Measurements from ENCODE around the gene TPCN1. TPM values are rescaled to one million over a fixed set of nuclear protein-coding genes. Genes with fewer than 3 reads are reported as not detected.

TPCN1 gene
- total RNA-seq, 3 donors from 2014 or later = 46.9 to 71.7 (median 59.5) TPM

GRCh38 chr12:113277511-113277910 lies 56.2 kb downstream of the TPCN1 start:
- Histone ChIP-seq H3K27ac (no peak overlapping the region), H3K9me3 (no peaks in the 10 kb centered on the region), H3K36me3 (no peaks in the 10 kb centered on the region), H3K27me3 (no peaks in the 10 kb centered on the region), H3K4me1 (peaks cover 0 to 6% of the 10 kb centered on the region in 2 donors), H3K4me3 (no peak overlapping the region)
- intact Hi-C loops (cut with DNase I; ENCODE audit: low total_unique reads) = no loop called here
- TF ChIP-seq POLR2A (IDR thresholded peaks at IDR 0.05) (no peak), CTCF (IDR thresholded peaks at IDR 0.05) (no peak), POLR2AphosphoS5 (IDR thresholded peaks at IDR 0.05) (no peak)
- DNase-seq (ENCODE audit: low spot score in 2 of 2) = no peak

- no peak for DNase-seq (ENCODE audit: low spot score in 2 of 2)
- Histone ChIP-seq H3K9me3 (no peaks in the 10 kb centered on the region), H3K36me3 (no peaks in the 10 kb centered on the region), H3K27ac (no peak overlapping the region), H3K4me1 (peaks cover 0 to under 1% of the 10 kb centered on the region in 2 donors), H3K4me3 (no peak overlapping the region), H3K27me3 (no peaks in the 10 kb centered on the region)
- TF ChIP-seq CTCF (IDR thresholded peaks at IDR 0.05) (no peak), POLR2A (IDR thresholded peaks at IDR 0.05) (no peak), POLR2AphosphoS5 (IDR thresholded peaks at IDR 0.05) (no peak)
- intact Hi-C loops (cut with DNase I; ENCODE audit: low total_unique reads) = no loop called here
Measured at GRCh38 chr12:113278141-113278540, 56.9 kb downstream of the TPCN1 start.

- Histone ChIP-seq H3K4me3 (no peak overlapping the region), H3K27ac (no peak overlapping the region), H3K27me3 (no peaks in the 10 kb centered on the region), H3K36me3 (no peaks in the 10 kb centered on the region), H3K9me3 (no peaks in the 10 kb centered on the region), H3K4me1 (no peaks in the 10 kb centered on the region)
- no peak for DNase-seq (ENCODE audit: low spot score in 2 of 2)
- TF ChIP-seq POLR2A (IDR thresholded peaks at IDR 0.05) = no peak
- TF ChIP-seq CTCF (IDR thresholded peaks at IDR 0.05) = no peak
- TF ChIP-seq POLR2AphosphoS5 (IDR thresholded peaks at IDR 0.05) = no peak
- intact Hi-C loops (cut with DNase I; ENCODE audit: low total_unique reads) = no loop called here
Measured at GRCh38 chr12:113278633-113279032, 57.4 kb downstream of the TPCN1 start.

GRCh38 chr12:113284751-113285150 lies 63.5 kb downstream of the TPCN1 start:
- Histone ChIP-seq H3K4me1 (no peaks in the 10 kb centered on the region), H3K4me3 (no peak overlapping the region), H3K9me3 (no peaks in the 10 kb centered on the region), H3K36me3 (peaks cover 11% of the 10 kb centered on the region), H3K27me3 (no peaks in the 10 kb centered on the region), H3K27ac (no peak overlapping the region)
- intact Hi-C loops (cut with DNase I; ENCODE audit: low total_unique reads) = no loop called here
- no peak for DNase-seq (ENCODE audit: low spot score in 2 of 2)
- TF ChIP-seq CTCF (IDR thresholded peaks at IDR 0.05) = no peak
- TF ChIP-seq POLR2AphosphoS5 (IDR thresholded peaks at IDR 0.05) = no peak
- no peak for TF ChIP-seq POLR2A (IDR thresholded peaks at IDR 0.05)

- no peak for TF ChIP-seq CTCF (IDR thresholded peaks at IDR 0.05)
- Histone ChIP-seq H3K9me3 (no peaks in the 10 kb centered on the region), H3K36me3 (peaks cover 15% of the 10 kb centered on the region), H3K4me1 (no peaks in the 10 kb centered on the region), H3K27ac (no peak overlapping the region), H3K4me3 (no peak overlapping the region), H3K27me3 (no peaks in the 10 kb centered on the region)
- no peak for DNase-seq (ENCODE audit: low spot score in 2 of 2)
- intact Hi-C loops (cut with DNase I; ENCODE audit: low total_unique reads) = no loop called here
Measured at GRCh38 chr12:113285679-113286610, 64.7 kb downstream of the TPCN1 start.

Data from breast epithelium (tissue), 4 donors.